HepG2 (cell line): ENCODE measurements around the gene PTCD3. TPM values are rescaled to one million over a fixed set of nuclear protein-coding genes. Genes with fewer than 3 reads are reported as not detected.

Source experiments
- ATAC-seq: fragments of 200-7000 bp; cut with Tn5 transposase; 3 replicates; pipeline ENCODE4 v1.9.1; 2020; ENCODE audit warnings: mild to moderate bottlenecking, moderate library complexity
- BruUV-seq: library from RNA; stranded (reverse); fragments of 400-500 nt; replicated peaks from 2 replicates; lab custom pipeline; 2021; lab: Mats Ljungman, UMichigan
- CTCF ChIA-PET: fragments of 300-600 bp; formaldehyde crosslinking; extraction: SDS; loops from one replicate; lab custom pipeline; 2021; ENCODE audit warnings: low total read pairs, inconsistent platforms, low intra/inter-chr PET ratio; lab: Yijun Ruan, JAX
- POLR2A ChIA-PET: fragments of 350-600 bp; sonication (Branson Sonifier 250); formaldehyde crosslinking; loops from one replicate; lab custom pipeline; 2020; ENCODE audit warnings: antibody characterized with exemption, inconsistent platforms; lab: Yijun Ruan, JAX
- DNase-seq: peaks from one replicate; pipeline ENCODE4 v3.0.0-alpha.2; 2015; ENCODE audit warnings: low spot score
- FAIRE-seq: peaks from 3 replicates; lab custom pipeline; 2011; peaks lifted over from hg19 to GRCh38; lab: Jason Lieb, UNC
- H2AFZ ChIP-seq: one replicate; pipeline ENCODE4 v1.6.1; 2011; ENCODE audit warnings: low read length, inconsistent platforms
- H3K27ac ChIP-seq: fragments of 300-600 bp; 3 replicates; pipeline ENCODE4 v1.8.0; 2011; ENCODE audit warnings: mixed run types, mild to moderate bottlenecking, mixed read lengths, low read length, inconsistent platforms; ENCODE audit not compliant: insufficient read depth; ENCODE audit errors: extremely low read length
- H3K27me3 ChIP-seq, 2 experiments: fragments of 200-600 bp in 1 of 2; 2 replicates in 1 of 2; 3 replicates in 1 of 2; pipeline versions ENCODE4 v1.6.0 to v1.8.0; 2011; ENCODE audit warnings: low read length in 2 of 2, mild to moderate bottlenecking in 2 of 2, moderate library complexity in 2 of 2, inconsistent platforms in 1 of 2; ENCODE audit not compliant: insufficient read depth in 2 of 2, control insufficient read depth in 1 of 2
- H3K36me3 ChIP-seq, 2 experiments: fragments of 200-600 bp in 1 of 2; replicated peaks in 1 of 2; 2 replicates in 1 of 2; 3 replicates in 1 of 2; pipeline versions ENCODE4 v1.5.1 to v1.8.0; 2011; ENCODE audit warnings: low read length in 2 of 2, inconsistent platforms in 1 of 2; ENCODE audit not compliant: insufficient read depth in 2 of 2, control insufficient read depth in 1 of 2
- H3K4me1 ChIP-seq: 2 replicates; pipeline ENCODE4 v1.5.1; 2012; ENCODE audit warnings: low read length, inconsistent platforms; ENCODE audit not compliant: insufficient read depth
- H3K4me2 ChIP-seq: 2 replicates; pipeline ENCODE4 v1.6.0; 2011; ENCODE audit warnings: low read depth, low read length, inconsistent platforms
- H3K4me3 ChIP-seq, 3 experiments: fragments of 200-600 bp in 1 of 3; sonication (generic), shearing (Covaris generic) in 1 of 3; replicated peaks in 1 of 3; 2 replicates each; pipeline ENCODE4 v1.5.1; 2011 to 2016; ENCODE audit warnings: low read length in 3 of 3, inconsistent platforms in 2 of 3, low read depth in 2 of 3, mild to moderate bottlenecking in 2 of 3, control low read depth in 1 of 3, mixed read lengths in 1 of 3; ENCODE audit not compliant: insufficient read depth in 1 of 3
- H3K79me2 ChIP-seq: one replicate; pipeline ENCODE4 v1.6.1; 2011; ENCODE audit warnings: low read length, inconsistent platforms; ENCODE audit not compliant: insufficient read depth
- H3K9ac ChIP-seq: 2 replicates; pipeline ENCODE4 v1.6.0; 2011; ENCODE audit warnings: mild to moderate bottlenecking, low read depth, low read length, inconsistent platforms; ENCODE audit not compliant: insufficient read depth
- H3K9me3 ChIP-seq: 2 replicates; pipeline ENCODE4 v1.5.1; 2012; ENCODE audit warnings: mild to moderate bottlenecking, low read length
- H4K20me1 ChIP-seq: 2 replicates; pipeline ENCODE4 v1.6.0; 2011; ENCODE audit warnings: inconsistent platforms, mild to moderate bottlenecking, low read length, moderate library complexity; ENCODE audit not compliant: insufficient read depth
- AKAP8 ChIP-seq: sonication (generic); formaldehyde crosslinking; IDR thresholded peaks from 2 replicates; pipeline ENCODE4 v1.5.1; 2020; ENCODE audit warnings: mild to moderate bottlenecking, missing genetic modification reagents
- ARNTL ChIP-seq: sonication (generic); formaldehyde crosslinking; IDR thresholded peaks from 2 replicates; pipeline ENCODE4 v1.4.0; 2020; ENCODE audit warnings: mild to moderate bottlenecking, missing genetic modification reagents
- CBX5 ChIP-seq: sonication (generic); formaldehyde crosslinking; IDR thresholded peaks from 2 replicates; pipeline ENCODE4 v1.4.0; 2020; ENCODE audit warnings: missing genetic modification reagents, borderline replicate concordance
- GTF2F1 ChIP-seq: fragments of 150-350 bp; IDR thresholded peaks from 2 replicates; pipeline ENCODE4 v1.6.1; 2014; ENCODE audit warnings: low read length
- MEIS2 ChIP-seq: sonication (generic); formaldehyde crosslinking; IDR thresholded peaks from 2 replicates; pipeline ENCODE4 v1.9.0; 2021; ENCODE audit warnings: mild to moderate bottlenecking, missing genetic modification reagents
- ZC3H13 ChIP-seq: sonication (generic); formaldehyde crosslinking; IDR thresholded peaks from 2 replicates; pipeline ENCODE4 v1.8.1; 2023; ENCODE audit warnings: mild to moderate bottlenecking, missing genetic modification reagents, moderate library complexity
- ZKSCAN8 ChIP-seq: IDR thresholded peaks from 2 replicates; pipeline ENCODE4 v1.6.1; 2016; ENCODE audit warnings: borderline replicate concordance, missing genetic modification reagents, missing compliant biosample characterization
- ZNF205 ChIP-seq: IDR thresholded peaks from 2 replicates; pipeline ENCODE4 v1.6.1; 2018; ENCODE audit warnings: missing biosample characterization, missing genetic modification reagents
- ZNF292 ChIP-seq: sonication (generic); formaldehyde crosslinking; IDR thresholded peaks from 2 replicates; pipeline ENCODE4 v1.8.1; 2022; ENCODE audit warnings: mild to moderate bottlenecking, low read depth, missing genetic modification reagents, borderline replicate concordance
- ZNF607 ChIP-seq: sonication (generic); formaldehyde crosslinking; IDR thresholded peaks from 2 replicates; pipeline ENCODE4 v1.5.1; 2020; ENCODE audit warnings: missing genetic modification reagents, mild to moderate bottlenecking, borderline replicate concordance
- ZZZ3 ChIP-seq: sonication (generic); formaldehyde crosslinking; IDR thresholded peaks from 2 replicates; pipeline ENCODE4 v1.4.0; 2020; ENCODE audit warnings: missing genetic modification reagents, mild to moderate bottlenecking, borderline replicate concordance
- WGBS: methylation state at CpG from one replicate; pipeline ENCODE4 v1.1.6; 2017; ENCODE audit warnings: low lambda C conversion rate; 5-methylcytosine and 5-hydroxymethylcytosine counted together
- in situ Hi-C: cut with HindIII; loops from 2 replicates; pipeline ENCODE4 v1.10.0; 2017; ENCODE audit warnings: low pct_unique_long_range_greater_than_20kb; ENCODE audit not compliant: extremely low pct_ligation_motif_present
- intact Hi-C: fragments of 100-400 bp; cut with micrococcal nuclease; formaldehyde crosslinking; loops from one replicate; pipeline ENCODE4 v1.10.0; 2022; ENCODE audit not compliant: unreplicated experiment
- polyA plus RNA-seq, 8 experiments: library from polyadenylated mRNA; depleted of rRNA in 3 of 8; stranded (reverse) in 7 of 8; unstranded in 1 of 8; fragments of >200 nt; fragmentation: Illumina TruSeq in 4 of 8; extraction: Trizol in 4 of 8; gene quantifications; 2 replicates each; pipeline versions ENCODE4 v1.2.1 to v1.2.3, GENCODE V29; 2011 to 2016; ENCODE audit warnings: low read depth in 4 of 8, missing spikeins in 1 of 8, mixed read lengths in 1 of 8; ENCODE audit not compliant: insufficient read depth in 1 of 8
- small RNA-seq, 3 experiments: library from RNA; depleted of rRNA; stranded (forward); fragments of <200 nt; gene quantifications; one replicate each; pipeline ENCODE3, GENCODE V24; 2012; ENCODE audit warnings: low read depth in 2 of 3, low replicate concordance in 1 of 3; ENCODE audit not compliant: insufficient read length in 3 of 3, insufficient read depth in 2 of 3
- total RNA-seq, 5 experiments: library from RNA; depleted of rRNA; stranded (reverse); fragments of >200 nt; fragmentation: Illumina TruSeq; extraction: Trizol; gene quantifications; 2 replicates each; pipeline ENCODE4 v1.2.3, GENCODE V29; 2016; ENCODE audit warnings: low read depth in 1 of 5
- TF ChIP-seq, protein P1 (sequence below): sonication (generic); formaldehyde crosslinking; IDR thresholded peaks from 2 replicates; pipeline ENCODE4 v1.5.1; 2020; ENCODE audit warnings: missing genetic modification reagents, mild to moderate bottlenecking, borderline replicate concordance

The PTCD3 gene
- total and polyA plus RNA-seq, 2 of the 13 experiments (the other 11 are each of a cell fraction or from before 2014, with no cell fraction given) = 124 to 309 TPM

DNA sequence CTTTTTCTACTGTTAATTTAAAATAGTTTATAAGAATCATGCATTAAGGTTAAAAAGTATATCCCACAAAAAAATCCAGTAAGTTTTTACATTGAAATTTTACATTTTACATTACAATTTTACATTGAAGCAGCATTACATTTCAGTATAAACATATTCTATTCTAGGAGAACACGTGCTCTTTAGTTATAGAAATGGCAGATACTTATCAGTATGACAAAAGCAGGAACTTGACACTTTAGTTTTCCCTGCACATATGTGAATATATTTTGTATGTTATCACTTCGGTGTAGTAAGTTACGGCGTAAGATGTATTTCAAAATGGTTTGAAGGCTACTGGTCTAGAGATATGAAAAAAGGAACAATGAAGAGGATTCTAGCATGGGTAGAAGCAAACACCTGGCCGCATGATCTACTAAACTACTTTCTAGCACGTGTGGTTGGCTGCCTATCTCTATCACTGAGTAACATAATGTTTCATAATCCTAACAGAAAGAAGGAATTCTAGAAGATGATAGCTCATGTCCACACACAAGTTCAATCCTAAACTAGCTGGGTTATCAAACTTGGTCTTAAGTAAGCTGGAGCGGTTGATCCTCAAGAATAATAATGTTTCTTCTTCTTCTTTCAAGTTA lies 83.9 kb downstream of the PTCD3 start:
- Histone ChIP-seq H3K4me3 (no peak overlapping the region), H3K27ac (no peak overlapping the region), H3K4me2 (no peak overlapping the region), H3K9ac (no peak overlapping the region), H3K9me3 (no peaks in the 10 kb centered on the region), H3K4me1 (peaks cover 37% of the 10 kb centered on the region), H4K20me1 (peaks cover 28% of the 10 kb centered on the region), H3K27me3 (no peaks in the 10 kb centered on the region; a peak in 1 of 5 replicates), H3K36me3 (peaks cover 1 to 39% of the 10 kb centered on the region in 2 experiments), H3K79me2 (peaks cover 95% of the 10 kb centered on the region), H2AFZ (no peak overlapping the region)
- TF ChIP-seq ZNF205 (no peak), ZNF607 (no peak), ZZZ3 (CRISPR knock-in tag) (no peak), ZKSCAN8 (no peak), ZC3H13 (CRISPR knock-in tag) (no peak), ZNF292 (CRISPR knock-in tag) (no peak), MEIS2 (no peak), AKAP8 (no peak), ARNTL (CRISPR knock-in tag) (no peak), GTF2F1 (no peak), CBX5 (CRISPR knock-in tag) (no peak)
- TF ChIP-seq, protein P1, sequence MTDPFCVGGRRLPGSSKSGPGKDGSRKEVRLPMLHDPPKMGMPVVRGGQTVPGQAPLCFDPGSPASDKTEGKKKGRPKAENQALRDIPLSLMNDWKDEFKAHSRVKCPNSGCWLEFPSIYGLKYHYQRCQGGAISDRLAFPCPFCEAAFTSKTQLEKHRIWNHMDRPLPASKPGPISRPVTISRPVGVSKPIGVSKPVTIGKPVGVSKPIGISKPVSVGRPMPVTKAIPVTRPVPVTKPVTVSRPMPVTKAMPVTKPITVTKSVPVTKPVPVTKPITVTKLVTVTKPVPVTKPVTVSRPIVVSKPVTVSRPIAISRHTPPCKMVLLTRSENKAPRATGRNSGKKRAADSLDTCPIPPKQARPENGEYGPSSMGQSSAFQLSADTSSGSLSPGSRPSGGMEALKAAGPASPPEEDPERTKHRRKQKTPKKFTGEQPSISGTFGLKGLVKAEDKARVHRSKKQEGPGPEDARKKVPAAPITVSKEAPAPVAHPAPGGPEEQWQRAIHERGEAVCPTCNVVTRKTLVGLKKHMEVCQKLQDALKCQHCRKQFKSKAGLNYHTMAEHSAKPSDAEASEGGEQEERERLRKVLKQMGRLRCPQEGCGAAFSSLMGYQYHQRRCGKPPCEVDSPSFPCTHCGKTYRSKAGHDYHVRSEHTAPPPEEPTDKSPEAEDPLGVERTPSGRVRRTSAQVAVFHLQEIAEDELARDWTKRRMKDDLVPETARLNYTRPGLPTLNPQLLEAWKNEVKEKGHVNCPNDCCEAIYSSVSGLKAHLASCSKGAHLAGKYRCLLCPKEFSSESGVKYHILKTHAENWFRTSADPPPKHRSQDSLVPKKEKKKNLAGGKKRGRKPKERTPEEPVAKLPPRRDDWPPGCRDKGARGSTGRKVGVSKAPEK (CRISPR knock-in tag) = no peak
- ChIA-PET POLR2A (no interaction called here), CTCF (no interaction called here)
- intact Hi-C loops = no loop called here
- no peak for ATAC-seq
- in situ Hi-C loops = no loop called here
- WGBS = 95% methylated on average over 7 of the region's 7 CpGs
- FAIRE-seq = no peak
- BruUV-seq = no TSS peak
- DNase-seq = no peak

Small RNA genes within 50 kb of the gene (small RNA-seq; reads per million reads assigned to genes)
- 0 reads per million in 3 experiments for gene RF00019
- gene SNORD94 = 15.3 to 206 (median 19.2) reads per million in 3 experiments

Other genes with a start within 250 kb of the PTCD3 start
- gene ST3GAL5, start 217.2 kb upstream of the PTCD3 start, total RNA-seq (2016; rRNA removed; fragmentation: Illumina TruSeq; extraction: Trizol) = 1.3 TPM in 2 replicates
- 2.0 and 2.1 TPM in 2 replicates for gene ST3GAL5, start 217.2 kb upstream of the PTCD3 start, polyA plus RNA-seq (2011; rRNA removed)
- gene POLR1A, start 349 bp upstream of the PTCD3 start, total RNA-seq (2016; rRNA removed; fragmentation: Illumina TruSeq; extraction: Trizol) = 39.9 and 61.1 TPM in 2 replicates
- gene POLR1A, start 349 bp upstream of the PTCD3 start, polyA plus RNA-seq (2011; rRNA removed) = 6.5 and 7.2 TPM in 2 replicates
- gene IMMT, start 89.2 kb downstream of the PTCD3 start, total RNA-seq (2016; rRNA removed; fragmentation: Illumina TruSeq; extraction: Trizol) = 119 and 174 TPM in 2 replicates
- gene IMMT, start 89.2 kb downstream of the PTCD3 start, polyA plus RNA-seq (2011; rRNA removed) = 52.3 and 63.5 TPM in 2 replicates
- gene MRPL35, start 93.2 kb downstream of the PTCD3 start, total RNA-seq (2016; rRNA removed; fragmentation: Illumina TruSeq; extraction: Trizol) = 97.1 and 152 TPM in 2 replicates
- 80.5 and 86.1 TPM in 2 replicates for gene MRPL35, start 93.2 kb downstream of the PTCD3 start, polyA plus RNA-seq (2011; rRNA removed)
- gene REEP1, start 231.4 kb downstream of the PTCD3 start, total RNA-seq (2016; rRNA removed; fragmentation: Illumina TruSeq; extraction: Trizol) = 0.14 and 0.27 TPM in 2 replicates
- 0.05 TPM in 1 of 2 replicates, not detected in the other for gene REEP1, start 231.4 kb downstream of the PTCD3 start, polyA plus RNA-seq (2011; rRNA removed)